Rectal smooth muscle tissue (tissue), 1 donor: ENCODE measurements around the gene ZNF236.
"Not testable (repeated sequence)": the region's sequence is repeated elsewhere in the genome, so short reads cannot be mapped to it uniquely, and the experiment has no call there.

Source experiments
- H3K27ac ChIP-seq: one replicate; pipeline ENCODE4 v1.7.0; 2013; ENCODE audit warnings: low read depth, low read length, inconsistent platforms
- H3K27me3 ChIP-seq: one replicate; pipeline ENCODE4 v1.7.0; 2013; ENCODE audit warnings: low read length; ENCODE audit not compliant: control insufficient read depth, insufficient read depth
- H3K36me3 ChIP-seq: one replicate; pipeline ENCODE4 v1.7.0; 2013; ENCODE audit warnings: low read length; ENCODE audit not compliant: control insufficient read depth, insufficient read depth
- H3K4me1 ChIP-seq: one replicate; pipeline ENCODE4 v1.7.0; 2013; ENCODE audit warnings: low read length; ENCODE audit not compliant: control insufficient read depth, insufficient read depth
- H3K4me3 ChIP-seq: one replicate; pipeline ENCODE4 v1.7.0; 2013; ENCODE audit warnings: low read length
- H3K9ac ChIP-seq: one replicate; pipeline ENCODE4 v1.7.0; 2013; ENCODE audit warnings: low read length

ZNF236 gene

DNA sequence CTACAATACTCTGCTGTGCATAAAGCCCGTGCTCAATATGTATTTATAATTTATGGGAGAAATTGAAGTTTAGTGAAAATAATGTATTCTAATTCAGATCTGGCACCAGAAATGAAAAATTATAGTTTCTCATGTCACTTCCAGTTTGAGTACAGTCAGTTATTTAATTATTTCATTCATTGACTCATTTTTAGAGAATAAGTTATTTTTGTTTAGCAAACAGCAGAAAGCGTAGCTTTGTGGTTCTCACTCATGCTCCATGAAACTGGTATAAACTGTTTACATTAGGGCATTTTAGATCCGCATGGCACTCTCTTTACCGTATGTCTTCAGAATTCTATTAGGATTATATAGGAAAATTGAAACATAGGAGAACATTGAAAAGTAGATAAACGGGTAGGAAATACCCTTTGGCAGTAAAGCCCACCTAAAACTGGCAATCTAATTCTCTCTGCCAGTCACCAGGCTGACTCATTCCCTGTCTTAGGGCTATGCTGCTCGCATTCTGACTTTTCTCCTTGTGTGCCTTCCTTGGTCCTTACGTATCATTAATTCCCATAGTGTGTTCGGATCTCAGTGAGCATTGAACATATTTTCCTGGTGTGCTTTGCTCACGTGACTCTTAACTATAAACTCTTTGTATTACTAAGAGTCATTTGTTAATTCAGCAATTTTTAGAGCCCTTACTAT, 106.0 kb downstream of the ZNF236 start:
- H3K36me3 ChIP-seq, result peaks cover 20% of the 10 kb centered on the region
- H3K4me3 ChIP-seq, result no peak overlapping the region

DNA sequence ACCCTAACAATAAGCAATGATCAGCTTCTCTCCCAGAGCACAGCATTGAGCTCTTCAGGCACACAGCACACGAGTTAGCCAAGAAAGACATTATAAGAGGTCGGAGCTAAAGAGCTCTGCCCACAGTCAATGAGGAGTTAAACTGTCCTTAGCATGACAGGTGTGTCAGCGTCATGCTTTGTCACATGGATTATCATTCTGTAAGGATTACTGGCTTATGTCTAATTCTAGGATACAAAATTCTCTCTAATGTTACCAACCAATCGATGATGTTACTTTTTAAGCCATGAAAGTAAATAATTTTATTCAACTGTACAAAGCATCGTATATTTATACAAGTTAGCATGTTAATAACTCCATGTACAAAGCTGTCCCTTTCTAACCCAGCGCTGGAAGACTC, 108.8 kb downstream of the ZNF236 start:
- no peaks in the 10 kb centered on the region for H3K27me3 ChIP-seq
- H3K36me3 ChIP-seq, result peaks cover 12% of the 10 kb centered on the region

More for the DNA sequence above, 106.0 kb downstream of the ZNF236 start:
- H3K4me1 ChIP-seq, result no peaks in the 10 kb centered on the region
- H3K27me3 ChIP-seq, result no peaks in the 10 kb centered on the region
- H3K27ac ChIP-seq, result no peak overlapping the region
- no peak overlapping the region for H3K9ac ChIP-seq

DNA sequence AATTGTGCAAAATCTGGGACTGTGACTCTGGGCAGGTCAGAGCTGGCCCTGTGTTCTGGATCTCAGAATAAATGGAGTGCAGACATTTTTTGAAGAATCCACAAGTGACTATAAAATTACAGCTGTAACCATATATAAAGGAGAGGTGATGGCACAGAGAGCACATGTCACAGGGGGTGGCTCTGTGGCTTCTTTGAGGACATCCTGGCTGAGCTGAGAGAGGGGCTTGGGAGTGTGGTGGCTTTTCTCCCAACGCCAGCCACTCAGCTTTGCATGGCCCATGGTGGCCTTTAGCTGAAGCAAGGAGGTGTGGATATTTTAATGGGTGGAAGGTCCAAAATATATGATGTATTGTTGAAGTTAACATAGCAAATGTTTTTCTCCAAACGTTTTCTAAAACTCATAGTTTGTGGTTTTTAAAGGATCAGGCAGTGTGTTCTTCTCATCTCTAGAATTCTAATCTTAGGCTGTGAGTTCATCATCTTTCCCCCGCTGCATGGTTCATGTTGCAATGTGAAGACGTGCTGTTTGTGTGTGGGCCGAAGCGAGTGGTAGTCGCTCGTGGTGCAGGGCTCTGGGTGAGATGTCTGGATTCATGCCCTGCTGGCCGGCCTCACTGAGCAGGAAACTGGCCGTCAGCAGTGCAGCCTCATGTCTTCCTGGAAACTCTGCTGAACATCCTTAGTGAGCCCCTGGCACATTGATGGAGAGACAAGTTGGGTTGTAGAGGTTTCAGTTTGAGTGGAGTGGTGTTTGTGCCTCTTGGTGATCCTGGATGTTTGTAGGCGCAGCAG, 109.9 kb downstream of the ZNF236 start:
- no peak overlapping the region for H3K27ac ChIP-seq
- H3K36me3 ChIP-seq, result peaks cover 15% of the 10 kb centered on the region
- no peak overlapping the region for H3K4me3 ChIP-seq
- no peak overlapping the region for H3K9ac ChIP-seq
- no peaks in the 10 kb centered on the region for H3K4me1 ChIP-seq
- no peaks in the 10 kb centered on the region for H3K27me3 ChIP-seq

More for the DNA sequence above, 108.8 kb downstream of the ZNF236 start:
- Histone ChIP-seq H3K4me3 (no peak overlapping the region), H3K9ac (no peak overlapping the region), H3K4me1 (no peaks in the 10 kb centered on the region), H3K27ac (no peak overlapping the region)

DNA sequence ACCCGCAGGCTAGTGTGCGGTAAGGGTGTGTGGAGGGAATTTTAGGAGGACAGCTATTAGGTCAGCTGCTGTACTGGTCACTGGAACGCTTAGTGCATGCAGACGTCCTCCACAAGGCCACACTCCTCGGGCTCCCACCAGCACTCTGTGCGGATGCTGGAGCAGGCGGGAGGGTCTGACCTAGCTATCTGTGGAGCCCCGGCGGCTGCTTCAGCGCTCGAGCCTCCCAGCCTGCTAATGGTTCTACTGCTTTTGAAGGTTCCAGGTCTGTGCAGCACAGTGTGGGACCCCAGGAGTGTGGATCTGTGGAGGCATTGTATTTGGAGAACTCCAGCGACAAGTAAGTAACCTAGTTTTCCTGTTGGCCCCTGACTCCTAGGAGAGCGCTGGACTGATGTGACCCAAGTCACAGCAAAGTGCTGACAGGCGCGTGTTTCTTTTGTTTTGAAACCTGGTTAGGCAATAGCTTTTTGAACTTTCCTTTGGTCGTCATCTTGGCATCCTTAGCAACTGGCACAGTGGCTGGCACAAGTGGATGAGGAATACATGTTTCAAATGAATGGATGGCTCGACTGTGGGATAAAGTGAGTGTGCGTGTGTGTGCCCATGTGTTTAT, 113.5 kb downstream of the ZNF236 start:
- Histone ChIP-seq H3K27ac (no peak overlapping the region), H3K4me1 (no peaks in the 10 kb centered on the region), H3K27me3 (no peaks in the 10 kb centered on the region), H3K9ac (no peak overlapping the region), H3K36me3 (peaks cover 15% of the 10 kb centered on the region), H3K4me3 (no peak overlapping the region)

DNA sequence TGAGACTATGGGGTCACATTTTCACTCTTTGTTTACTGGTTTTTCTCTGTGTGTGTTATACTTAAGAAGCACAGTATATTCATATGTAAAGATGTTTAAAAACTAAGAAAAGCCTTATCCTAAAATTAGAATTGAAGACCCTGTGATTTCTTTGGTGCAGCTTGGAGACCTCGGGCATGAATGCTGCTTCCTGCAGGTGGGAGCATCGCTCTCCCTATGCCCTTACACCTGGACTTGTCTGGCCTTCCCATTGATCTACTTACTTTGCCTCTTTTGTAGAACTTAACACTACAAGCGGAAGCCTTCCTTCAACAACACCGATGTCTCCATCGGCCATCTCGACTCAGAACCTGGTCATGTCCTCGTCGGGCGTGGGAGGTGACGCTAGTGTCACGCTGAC, 114.5 kb downstream of the ZNF236 start:
- Histone ChIP-seq H3K27me3 (no peaks in the 10 kb centered on the region), H3K4me3 (no peak overlapping the region), H3K27ac (no peak overlapping the region), H3K9ac (no peak overlapping the region), H3K36me3 (peaks cover 15% of the 10 kb centered on the region), H3K4me1 (no peaks in the 10 kb centered on the region)

DNA sequence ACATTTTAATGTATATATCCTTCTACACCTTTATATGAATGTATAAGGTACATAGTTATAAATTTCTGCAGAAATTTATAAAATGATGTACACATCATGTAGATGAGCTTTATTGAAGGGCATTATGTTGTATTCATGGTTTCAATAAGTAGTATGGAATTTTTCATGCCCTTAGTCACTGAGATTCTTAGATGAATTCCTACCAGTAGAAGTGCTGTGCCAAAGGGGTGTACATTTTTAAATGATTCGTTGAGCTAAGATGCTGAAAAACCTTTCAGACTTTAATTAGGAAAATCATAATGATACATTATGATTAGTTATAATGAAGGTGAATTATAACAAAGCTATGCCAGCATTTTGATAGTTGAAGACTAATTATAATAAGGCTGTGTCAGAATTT, 115.2 kb downstream of the ZNF236 start:
- Histone ChIP-seq H3K27me3 (no peaks in the 10 kb centered on the region), H3K36me3 (peaks cover 14% of the 10 kb centered on the region), H3K4me1 (no peaks in the 10 kb centered on the region)

DNA sequence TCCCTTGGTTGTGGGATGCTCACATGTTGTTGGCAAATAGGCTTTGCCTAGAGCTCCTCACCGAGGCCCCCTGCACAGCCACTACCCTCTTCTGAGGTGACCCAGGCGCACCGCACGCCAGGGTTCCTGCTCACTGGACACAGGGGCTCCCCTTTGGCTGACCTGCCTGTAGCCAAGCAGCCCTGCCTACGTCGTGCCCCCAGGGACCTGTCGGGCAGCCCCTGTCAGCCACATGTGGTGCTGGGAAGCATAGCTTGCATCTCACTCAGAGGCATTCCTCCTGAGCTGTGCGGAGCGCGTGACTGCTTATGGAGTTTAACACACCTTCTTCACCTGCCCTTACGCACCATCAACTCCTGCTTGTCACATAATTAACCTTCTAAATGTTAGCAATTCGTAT, 116.3 kb downstream of the ZNF236 start:
- H3K9ac ChIP-seq, result no peak overlapping the region
- no peak overlapping the region for H3K4me3 ChIP-seq
- H3K27me3 ChIP-seq, result no peaks in the 10 kb centered on the region
- no peak overlapping the region for H3K27ac ChIP-seq
- peaks cover under 1% of the 10 kb centered on the region for H3K4me1 ChIP-seq
- peaks cover 11% of the 10 kb centered on the region for H3K36me3 ChIP-seq

More for the DNA sequence above, 115.2 kb downstream of the ZNF236 start:
- Histone ChIP-seq H3K9ac (no peak overlapping the region), H3K4me3 (no peak overlapping the region), H3K27ac (no peak overlapping the region)

DNA sequence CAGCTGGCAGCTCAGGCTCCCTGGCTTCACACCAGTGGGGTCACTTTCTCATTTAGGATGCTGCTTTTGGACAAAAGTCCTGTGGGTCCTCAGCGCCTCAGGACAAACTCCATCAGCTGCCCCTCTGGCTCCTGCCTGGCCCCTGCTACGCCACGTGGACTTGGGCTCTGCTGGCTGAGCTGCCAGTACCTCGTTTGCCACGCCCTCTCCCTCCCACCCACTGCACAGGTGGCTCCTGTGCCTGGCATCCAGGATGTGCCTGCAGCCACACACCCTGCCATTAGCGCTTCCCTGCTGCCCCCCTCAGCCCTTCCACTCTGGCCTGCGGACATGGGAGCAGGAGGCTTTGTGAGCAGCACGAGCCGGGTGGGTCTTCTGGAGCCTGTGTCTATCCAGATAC, 118.9 kb downstream of the ZNF236 start:
- no peaks in the 10 kb centered on the region for H3K27me3 ChIP-seq
- H3K4me3 ChIP-seq, result no peak overlapping the region
- no peak overlapping the region for H3K9ac ChIP-seq
- H3K4me1 ChIP-seq, result peaks cover 5% of the 10 kb centered on the region
- H3K36me3 ChIP-seq, result peaks cover 11% of the 10 kb centered on the region
- H3K27ac ChIP-seq, result no peak overlapping the region

DNA sequence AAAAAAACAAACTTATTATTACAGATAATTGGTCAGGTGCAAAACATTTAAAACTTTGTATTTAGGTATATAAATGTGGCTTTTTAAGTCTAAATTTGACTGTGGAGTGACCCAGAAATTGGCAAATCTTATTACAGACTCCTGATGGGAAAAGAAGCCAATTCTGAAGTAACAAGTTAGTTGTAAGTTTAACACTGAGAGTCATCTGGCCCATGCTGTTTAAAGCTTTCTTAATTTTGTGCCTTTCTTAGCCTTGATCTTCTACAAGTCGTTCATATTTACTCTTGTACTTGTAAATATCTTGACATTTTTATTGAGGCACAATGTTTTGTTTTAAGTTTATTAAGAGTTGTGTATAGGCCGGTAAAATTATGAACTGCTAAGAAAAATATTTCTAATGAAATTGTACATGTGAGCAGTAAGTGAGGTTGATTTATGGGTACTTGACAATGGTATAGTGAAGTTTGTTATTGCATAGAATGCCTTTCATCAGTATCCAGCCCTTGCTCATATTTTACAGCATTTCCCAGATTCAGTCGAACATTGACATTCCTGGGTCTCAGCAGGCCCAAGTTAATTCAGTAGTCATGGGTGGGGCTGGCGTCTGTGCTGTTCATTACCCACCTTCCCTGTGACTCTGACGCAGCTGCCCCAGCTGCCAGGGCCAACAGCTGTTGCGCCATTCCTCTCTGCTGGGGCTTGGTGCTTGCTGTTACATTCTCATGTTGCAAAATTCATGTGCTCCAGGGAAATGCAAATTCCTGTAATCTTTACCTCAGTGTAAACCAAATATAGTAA, 121.4 kb downstream of the ZNF236 start:
- Histone ChIP-seq H3K9ac (no peak overlapping the region), H3K36me3 (peaks cover 4% of the 10 kb centered on the region), H3K4me1 (peaks cover 5% of the 10 kb centered on the region), H3K27ac (no peak overlapping the region), H3K4me3 (no peak overlapping the region), H3K27me3 (no peaks in the 10 kb centered on the region)

DNA sequence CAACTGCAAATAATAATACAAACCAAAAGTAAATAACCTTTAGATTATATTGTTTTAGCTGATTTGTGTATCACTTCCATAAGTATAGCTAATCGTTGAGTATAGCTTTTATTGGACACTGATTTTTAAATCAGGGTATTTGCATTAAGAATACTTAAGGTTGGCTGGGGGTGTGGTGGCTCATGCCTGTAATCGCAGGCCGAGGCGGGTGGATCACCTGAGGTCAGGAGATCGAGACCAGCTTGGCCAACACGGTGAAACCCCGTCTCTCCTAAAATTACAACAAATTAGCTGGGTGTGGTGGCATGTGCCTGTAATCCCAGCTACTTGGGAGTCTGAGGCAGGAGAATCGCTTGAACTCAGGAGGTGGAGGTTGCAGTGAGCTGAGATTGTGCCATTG, 122.0 kb downstream of the ZNF236 start:
- H3K4me3 ChIP-seq, H3K27ac ChIP-seq, H3K9ac ChIP-seq, H3K36me3 ChIP-seq, H3K27me3 ChIP-seq, H3K4me1 ChIP-seq: not testable (repeated sequence)

DNA sequence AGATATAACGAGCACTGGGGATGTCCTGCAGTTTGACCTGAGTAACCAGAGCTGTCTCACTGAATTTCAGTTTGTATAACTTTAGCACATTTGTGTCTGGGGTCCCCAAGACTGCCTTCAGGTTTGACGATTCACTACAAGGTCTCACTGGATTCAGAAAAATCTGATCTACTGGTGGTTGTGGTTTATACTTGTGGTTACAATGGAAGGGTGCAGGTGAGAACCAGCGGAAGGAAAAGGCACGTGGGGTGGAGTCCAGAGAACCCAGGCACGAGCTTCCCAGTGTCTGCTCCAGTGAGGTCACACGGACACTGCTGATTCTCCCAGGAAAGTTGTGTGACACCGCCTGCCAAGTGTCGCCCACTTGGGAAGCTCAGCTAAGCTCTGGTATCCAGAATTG, 126.0 kb downstream of the ZNF236 start:
- Histone ChIP-seq H3K9ac (no peak overlapping the region), H3K27ac (no peak overlapping the region), H3K4me3 (no peak overlapping the region), H3K36me3 (peaks cover 5% of the 10 kb centered on the region), H3K4me1 (peaks cover 9% of the 10 kb centered on the region), H3K27me3 (no peaks in the 10 kb centered on the region)
